Endothelial cell of umbilical vein (primary cell): ENCODE data around the gene SDF2.

Experiments
- CTCF ChIP-seq, 2 donors: IDR thresholded peaks; 1 replicate in 1 of 2; 2 replicates in 1 of 2; pipeline ENCODE4 v1.5.1; 2011; ENCODE audit warnings: low read length in 2 of 2, mild to moderate bottlenecking in 2 of 2, moderate library complexity in 2 of 2, control low read depth in 1 of 2, inconsistent platforms in 1 of 2, low read depth in 1 of 2; ENCODE audit not compliant: insufficient read depth in 1 of 2; ENCODE audit errors: extremely low read depth in 1 of 2
- JUN ChIP-seq: IDR thresholded peaks from 2 replicates; pipeline ENCODE4 v1.6.1; 2011; ENCODE audit warnings: borderline replicate concordance, low read depth; ENCODE audit not compliant: insufficient read length, insufficient read depth

- TF ChIP-seq CTCF (IDR thresholded peaks at IDR 0.05; ENCODE audit: extremely low read depth in 1 of 2, insufficient read depth in 1 of 2, low read depth in 1 of 2, low read length in 2 of 2) (no peak), JUN (no peak)
These were observed 43.5 kb upstream of the SDF2 start for GRCh38 chr17:28705074-28705659.
